Activated T-helper 17 cell treated with anti-CD3 and anti-CD28 coated beads, Interleukin-2, amount 50 U/mL, for 72 hours (primary cell): ENCODE data around the gene CRYBG2. TPM values are rescaled to one million over a fixed set of nuclear protein-coding genes. Genes with fewer than 3 reads are reported as not detected.
"Not testable (repeated sequence)": the region's sequence is repeated elsewhere in the genome, so short reads cannot be mapped to it uniquely, and the experiment has no call there.

Experiments used
- ATAC-seq: fragments of 150-1000 bp; cut with Tn5 transposase; replicated peaks from 2 replicates; pipeline ENCODE4 v1.10.0; 2021; ENCODE audit warnings: mild to moderate bottlenecking, moderate library complexity
- H3K27ac Mint-ChIP-seq: one replicate; pipeline ENCODE4 v1.8.0; 2022; ENCODE audit warnings: mixed read lengths
- H3K27me3 Mint-ChIP-seq: one replicate; pipeline ENCODE4 v1.8.0; 2022; ENCODE audit warnings: mixed read lengths
- H3K36me3 Mint-ChIP-seq: one replicate; pipeline ENCODE4 v1.8.0; 2022; ENCODE audit warnings: low read depth, mild to moderate bottlenecking, mixed read lengths
- H3K4me1 Mint-ChIP-seq: one replicate; pipeline ENCODE4 v1.8.0; 2022; ENCODE audit warnings: mixed read lengths
- H3K4me3 Mint-ChIP-seq: one replicate; pipeline ENCODE4 v1.8.0; 2022; ENCODE audit warnings: mild to moderate bottlenecking, mixed read lengths
- H3K9me3 Mint-ChIP-seq: one replicate; pipeline ENCODE4 v1.8.0; 2022; ENCODE audit warnings: mixed read lengths
- total RNA-seq, 2 donors: library from RNA; stranded (reverse); gene quantifications; one replicate each; pipeline ENCODE4 v1.2.3, GENCODE V29; 2022

Gene CRYBG2
- total RNA-seq, 2 donors from 2014 or later = 0.37 to 13.6 TPM

DNA sequence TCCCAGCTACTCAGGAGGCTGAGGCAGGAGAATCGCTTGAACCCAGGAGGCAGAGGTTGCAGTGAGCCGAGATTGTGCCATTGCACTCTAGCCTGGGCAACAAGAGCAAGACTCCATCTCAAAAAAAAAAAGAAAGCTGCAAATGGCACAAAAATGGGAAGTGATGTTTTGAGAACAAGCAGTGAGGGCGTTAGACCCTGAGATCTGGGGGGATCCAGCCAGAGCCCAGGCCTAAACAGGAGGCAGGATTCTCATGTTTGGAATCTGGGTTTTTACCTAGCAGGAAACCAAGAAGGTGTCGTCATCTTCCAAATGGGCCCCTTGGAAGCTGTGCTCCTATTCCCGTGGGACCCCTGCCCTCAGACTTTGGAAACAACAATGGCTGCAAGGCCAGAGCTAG is 61.2 kb downstream of the CRYBG2 start:
- H3K9me3 Mint-ChIP-seq, ATAC-seq, H3K36me3 Mint-ChIP-seq, H3K4me3 Mint-ChIP-seq, H3K27me3 Mint-ChIP-seq: not testable (repeated sequence)
- peak overlapping the region; percentile 13 for H3K27ac Mint-ChIP-seq
- H3K4me1 Mint-ChIP-seq = peaks cover 35% of the 10 kb centered on the region

DNA sequence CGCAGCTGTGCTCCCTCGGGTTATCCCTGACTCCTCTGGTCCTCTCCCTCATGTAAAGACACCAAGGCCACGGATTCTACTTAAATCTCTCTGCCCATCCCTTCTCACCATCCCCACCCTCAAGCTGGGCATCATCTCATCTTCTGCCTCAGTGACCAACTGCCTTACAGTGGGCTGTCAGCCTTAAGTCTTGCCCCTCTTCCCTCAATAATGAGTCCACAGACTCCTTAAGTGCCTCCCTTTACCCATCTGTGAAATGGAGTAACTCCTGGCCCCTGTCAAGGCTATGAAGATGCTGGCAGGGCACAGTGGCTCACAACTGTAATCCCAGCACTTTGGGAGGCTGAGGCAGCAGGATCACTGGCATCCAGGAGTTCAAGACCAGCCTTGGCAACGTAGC is 62.0 kb downstream of the CRYBG2 start:
- Mint-ChIP-seq H3K27me3 (no peaks in the 10 kb centered on the region), H3K4me1 (peaks cover 42% of the 10 kb centered on the region), H3K4me3 (no peak overlapping the region), H3K36me3 (peaks cover 4% of the 10 kb centered on the region), H3K27ac (peak overlapping the region; percentile 98), H3K9me3 (no peaks in the 10 kb centered on the region)
- ATAC-seq = no peak

DNA sequence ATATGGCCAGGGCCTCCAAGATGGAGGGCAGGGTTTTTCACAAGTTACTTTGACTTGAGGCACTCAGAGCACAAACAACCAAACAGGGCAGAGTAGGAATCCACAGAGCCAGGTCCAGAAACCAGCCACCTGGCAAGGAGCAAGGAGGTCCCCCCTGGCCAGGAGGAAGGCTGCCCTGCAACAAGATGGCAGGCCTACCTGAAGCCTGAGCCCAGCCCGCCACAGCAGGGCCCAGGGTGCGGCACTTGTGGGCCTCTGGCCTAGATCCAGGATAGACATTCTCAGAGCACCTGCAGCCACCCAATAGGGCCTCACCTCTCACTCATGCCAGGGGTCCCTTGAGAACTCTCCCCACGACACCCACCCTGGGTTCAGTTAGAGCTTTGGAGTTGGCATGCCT is 62.5 kb downstream of the CRYBG2 start:
- no peaks in the 10 kb centered on the region for H3K9me3 Mint-ChIP-seq
- H3K4me1 Mint-ChIP-seq = peaks cover 43% of the 10 kb centered on the region
- H3K36me3 Mint-ChIP-seq = peaks cover 4% of the 10 kb centered on the region
- H3K27me3 Mint-ChIP-seq = no peaks in the 10 kb centered on the region
- ATAC-seq = no peak
- H3K4me3 Mint-ChIP-seq = no peak overlapping the region
- peak overlapping the region; percentile 98 for H3K27ac Mint-ChIP-seq

DNA sequence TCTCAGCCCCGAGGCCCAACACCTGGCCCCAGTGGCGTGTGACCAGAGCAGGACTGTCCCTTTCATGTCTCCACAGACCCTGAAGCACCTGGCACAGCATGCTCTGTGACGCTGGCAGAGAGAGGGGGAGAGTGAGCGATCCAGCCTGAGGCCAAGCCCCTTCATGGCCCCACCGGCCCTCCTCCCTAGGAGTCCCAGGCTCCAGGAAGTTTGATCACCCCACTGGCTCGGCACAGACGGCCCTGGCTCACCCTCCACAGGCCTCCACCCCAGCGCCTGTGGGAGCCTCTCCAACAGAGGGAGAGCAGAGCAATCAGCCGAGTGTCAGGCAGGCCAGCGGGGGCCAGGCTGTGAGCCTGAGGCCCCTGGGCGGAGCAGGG is 63.1 kb downstream of the CRYBG2 start:
- peaks cover 43% of the 10 kb centered on the region for H3K4me1 Mint-ChIP-seq
- no peaks in the 10 kb centered on the region for H3K27me3 Mint-ChIP-seq
- H3K36me3 Mint-ChIP-seq = peaks cover 4% of the 10 kb centered on the region
- H3K27ac Mint-ChIP-seq = peak overlapping the region; percentile 98
- no peaks in the 10 kb centered on the region for H3K9me3 Mint-ChIP-seq
- ATAC-seq = no peak
- H3K4me3 Mint-ChIP-seq = peak overlapping the region; percentile 88

DNA sequence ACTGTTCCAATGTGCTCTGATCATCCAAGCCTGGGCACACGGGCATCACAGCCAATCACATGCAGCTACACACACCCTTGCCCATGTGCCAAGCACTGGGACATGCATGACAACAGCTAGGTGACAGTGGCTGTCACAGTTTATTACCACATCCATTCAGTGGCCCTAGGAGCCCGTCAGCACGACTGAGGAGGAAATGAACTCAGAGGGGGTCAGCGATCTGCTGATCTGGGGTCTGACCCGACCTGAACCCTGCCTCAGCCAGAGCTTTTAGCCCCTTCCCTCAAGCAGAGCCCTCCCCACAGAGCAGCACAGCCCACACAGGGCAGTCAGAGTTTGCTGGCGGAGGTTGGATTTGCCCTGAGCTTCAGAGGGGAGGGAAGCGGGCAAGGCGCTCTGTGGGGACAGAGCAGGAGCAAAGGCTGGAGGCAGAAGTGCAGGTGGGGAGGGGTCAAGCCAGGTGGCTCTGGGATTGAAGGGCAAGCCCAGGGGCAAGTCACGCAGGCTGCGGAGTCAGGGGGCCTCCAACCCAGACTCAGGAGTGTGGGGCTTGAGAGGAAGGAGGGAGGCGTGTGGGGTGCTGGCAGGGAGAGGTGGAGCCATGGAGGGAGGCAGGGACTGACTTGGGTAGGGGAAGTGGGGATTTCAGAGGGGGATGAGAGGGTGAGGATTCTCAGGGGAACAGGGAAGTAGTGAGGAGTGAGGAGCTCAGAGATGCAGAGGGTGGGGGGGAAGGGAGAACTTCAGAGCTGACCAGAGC is 63.6 kb downstream of the CRYBG2 start:
- H3K27ac Mint-ChIP-seq = peak overlapping the region; percentile 98
- H3K9me3 Mint-ChIP-seq = no peaks in the 10 kb centered on the region
- H3K36me3 Mint-ChIP-seq = peaks cover 4% of the 10 kb centered on the region
- peak overlapping the region; percentile 88 for H3K4me3 Mint-ChIP-seq
- no peaks in the 10 kb centered on the region for H3K27me3 Mint-ChIP-seq
- no peak for ATAC-seq
- peaks cover 40% of the 10 kb centered on the region for H3K4me1 Mint-ChIP-seq

DNA sequence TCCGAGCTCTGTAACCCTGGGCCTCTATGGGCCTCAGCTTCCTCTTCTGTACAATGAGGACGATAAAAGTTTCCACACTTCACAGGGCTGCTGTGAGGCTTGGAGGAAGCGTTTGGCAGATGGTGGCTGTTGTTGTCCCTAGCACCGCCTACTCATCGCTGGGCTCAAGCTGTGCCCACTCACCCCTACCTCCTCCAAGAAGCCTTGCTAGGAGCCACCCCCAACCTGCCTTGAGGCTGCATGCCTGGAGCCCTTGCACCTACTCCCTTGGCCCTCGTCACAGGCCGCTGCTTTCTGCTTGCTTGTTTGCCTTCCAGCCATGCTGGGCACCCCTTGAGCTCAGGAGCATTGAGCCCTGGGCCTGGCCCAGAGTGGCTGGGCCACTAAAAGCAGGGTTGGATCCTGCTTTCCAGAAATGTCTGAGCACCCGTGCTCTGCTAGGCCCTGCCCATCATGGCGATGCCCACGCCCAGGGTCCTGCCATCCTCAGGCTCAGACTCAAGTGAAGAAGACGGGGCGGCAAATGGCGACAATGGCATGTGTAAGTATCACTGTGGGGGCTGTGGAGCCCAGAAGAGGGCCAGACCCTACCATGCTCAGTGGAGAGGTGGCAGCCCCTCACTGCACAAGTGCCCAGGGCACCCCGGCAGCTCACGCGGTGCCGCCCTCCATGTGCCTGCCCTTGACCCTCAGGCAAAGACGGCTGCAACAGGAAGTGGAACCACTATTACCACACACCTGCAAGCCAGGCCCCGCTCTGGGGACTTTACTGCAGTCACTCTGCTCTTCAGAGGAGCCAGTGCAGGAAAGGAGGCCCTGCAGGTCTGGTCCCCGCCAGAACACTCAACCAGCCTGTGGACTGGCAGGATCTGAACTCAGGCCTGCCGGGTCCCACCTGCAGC is 64.5 kb downstream of the CRYBG2 start:
- no peak for ATAC-seq
- H3K36me3 Mint-ChIP-seq = peaks cover 13% of the 10 kb centered on the region
- no peaks in the 10 kb centered on the region for H3K27me3 Mint-ChIP-seq
- peak overlapping the region; percentile 98 for H3K27ac Mint-ChIP-seq
- H3K9me3 Mint-ChIP-seq = no peaks in the 10 kb centered on the region
- H3K4me1 Mint-ChIP-seq = peaks cover 47% of the 10 kb centered on the region
- H3K4me3 Mint-ChIP-seq = peak overlapping the region; percentile 88

DNA sequence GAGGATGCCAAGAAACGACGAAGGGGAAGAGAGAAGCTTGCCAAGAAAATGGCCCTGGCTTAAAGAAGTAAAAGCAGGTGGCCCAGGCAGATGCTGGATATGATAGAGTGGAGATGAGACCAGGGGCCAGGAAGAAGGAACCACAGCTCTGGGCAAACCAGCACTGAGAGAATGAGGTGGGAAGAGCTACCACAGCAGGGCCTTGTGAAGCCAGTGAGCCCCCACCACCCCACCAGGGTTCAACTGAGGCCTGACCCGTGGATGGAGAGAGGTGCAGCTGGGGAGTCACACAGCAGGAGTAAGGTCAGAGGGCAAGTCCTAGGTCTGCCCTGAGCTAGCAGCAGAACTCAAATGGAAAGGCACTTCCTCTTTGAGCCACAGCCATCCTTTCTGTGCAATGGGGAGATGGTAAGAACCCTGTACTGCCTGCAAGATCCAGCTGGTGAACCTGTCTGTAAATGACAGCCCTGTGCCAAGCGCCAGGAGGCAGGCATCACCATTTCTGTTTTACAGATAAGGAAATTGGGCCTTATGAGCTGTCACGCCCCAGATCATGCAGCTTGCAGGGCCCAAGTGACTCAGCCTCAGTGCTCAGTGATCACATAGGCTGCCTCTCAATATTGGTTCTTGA is 65.5 kb downstream of the CRYBG2 start:
- Mint-ChIP-seq H3K36me3 (peaks cover 23% of the 10 kb centered on the region), H3K4me3 (peak overlapping the region; percentile 88), H3K27me3 (no peaks in the 10 kb centered on the region), H3K9me3 (no peaks in the 10 kb centered on the region), H3K4me1 (peaks cover 51% of the 10 kb centered on the region), H3K27ac (peak overlapping the region; percentile 98)
- peak; percentile 68 for ATAC-seq

DNA sequence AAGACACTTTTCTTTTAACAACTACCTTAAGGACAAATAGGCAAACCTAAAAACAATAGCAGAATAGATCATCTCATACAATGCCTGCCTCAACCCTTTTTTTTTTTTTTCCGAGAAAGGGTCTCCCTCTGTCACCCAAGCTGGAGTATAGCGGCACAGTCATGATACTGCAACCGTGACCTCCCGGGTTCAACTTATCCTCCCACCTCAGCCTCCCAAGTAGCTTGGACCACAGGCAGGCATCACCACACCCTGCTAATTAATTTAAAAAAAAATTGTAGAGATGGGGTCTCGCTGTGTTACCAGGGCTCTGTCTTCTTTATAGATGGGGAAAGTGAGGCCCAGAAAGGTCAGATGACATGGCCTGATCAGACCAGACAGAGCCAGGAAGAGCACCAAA is 66.1 kb downstream of the CRYBG2 start:
- no peak for ATAC-seq
- Mint-ChIP-seq H3K9me3 (no peaks in the 10 kb centered on the region), H3K36me3 (peaks cover 29% of the 10 kb centered on the region), H3K27ac (peak overlapping the region; percentile 98), H3K4me1 (peaks cover 57% of the 10 kb centered on the region), H3K4me3 (peak overlapping the region; percentile 88), H3K27me3 (no peaks in the 10 kb centered on the region)

DNA sequence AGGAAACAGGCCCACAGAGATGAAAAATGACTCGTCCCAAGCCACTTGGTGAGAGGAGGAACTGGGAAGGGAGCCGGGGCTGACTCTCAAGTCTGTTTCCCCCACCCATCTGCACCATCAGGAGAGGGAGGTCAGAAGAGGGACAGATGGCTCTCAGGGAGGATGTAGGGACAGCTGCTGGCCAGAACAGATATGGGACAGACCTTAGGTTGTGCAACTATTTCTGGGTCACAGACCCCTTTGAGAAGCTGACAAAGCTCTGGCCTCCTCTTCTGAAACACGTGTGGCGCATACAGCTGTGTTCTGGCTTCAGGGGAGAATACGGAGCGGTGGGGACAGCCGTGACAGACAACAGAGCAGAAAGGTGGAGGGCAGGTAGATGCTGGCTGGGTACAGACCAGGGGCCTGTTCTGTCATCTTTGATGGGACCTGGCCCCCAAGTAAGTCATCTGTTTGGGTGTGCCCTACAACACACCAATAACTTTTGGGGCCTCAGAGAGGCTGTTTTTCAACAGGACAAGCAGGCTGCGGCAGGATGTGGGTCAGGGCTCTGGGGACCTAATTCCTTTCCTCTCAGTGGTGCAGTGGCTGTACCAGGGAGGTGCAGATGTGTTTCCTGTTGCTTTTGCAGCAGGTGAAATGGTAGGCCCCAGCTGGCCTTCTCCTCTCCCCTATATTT is 66.8 kb downstream of the CRYBG2 start:
- H3K27ac Mint-ChIP-seq = peak overlapping the region; percentile 98
- H3K9me3 Mint-ChIP-seq = no peaks in the 10 kb centered on the region
- peaks cover 60% of the 10 kb centered on the region for H3K4me1 Mint-ChIP-seq
- peak; percentile 52 for ATAC-seq
- H3K27me3 Mint-ChIP-seq = no peaks in the 10 kb centered on the region
- peaks cover 35% of the 10 kb centered on the region for H3K36me3 Mint-ChIP-seq
- peak overlapping the region; percentile 88 for H3K4me3 Mint-ChIP-seq

DNA sequence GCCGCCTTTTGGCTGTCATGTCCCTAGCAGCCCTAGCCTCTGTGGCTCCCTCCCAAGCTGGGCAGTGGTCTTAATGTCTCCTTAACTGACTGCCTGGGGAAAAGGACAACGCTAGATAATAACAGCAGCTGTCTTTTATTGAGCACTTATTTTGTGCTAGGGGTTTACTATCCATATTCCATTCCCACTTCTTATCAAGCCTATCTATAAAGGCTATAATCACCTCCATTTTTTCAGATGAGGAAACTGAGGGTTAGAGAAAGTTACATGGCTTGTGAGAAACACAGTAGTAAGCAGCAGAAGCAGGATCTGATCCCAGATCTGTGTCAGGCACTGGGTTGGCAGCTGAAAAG is 67.9 kb downstream of the CRYBG2 start:
- ATAC-seq = no peak
- Mint-ChIP-seq H3K27ac (peak overlapping the region; percentile 56), H3K9me3 (no peaks in the 10 kb centered on the region), H3K4me3 (peak overlapping the region; percentile 88), H3K27me3 (no peaks in the 10 kb centered on the region), H3K36me3 (peaks cover 44% of the 10 kb centered on the region), H3K4me1 (peaks cover 62% of the 10 kb centered on the region)

DNA sequence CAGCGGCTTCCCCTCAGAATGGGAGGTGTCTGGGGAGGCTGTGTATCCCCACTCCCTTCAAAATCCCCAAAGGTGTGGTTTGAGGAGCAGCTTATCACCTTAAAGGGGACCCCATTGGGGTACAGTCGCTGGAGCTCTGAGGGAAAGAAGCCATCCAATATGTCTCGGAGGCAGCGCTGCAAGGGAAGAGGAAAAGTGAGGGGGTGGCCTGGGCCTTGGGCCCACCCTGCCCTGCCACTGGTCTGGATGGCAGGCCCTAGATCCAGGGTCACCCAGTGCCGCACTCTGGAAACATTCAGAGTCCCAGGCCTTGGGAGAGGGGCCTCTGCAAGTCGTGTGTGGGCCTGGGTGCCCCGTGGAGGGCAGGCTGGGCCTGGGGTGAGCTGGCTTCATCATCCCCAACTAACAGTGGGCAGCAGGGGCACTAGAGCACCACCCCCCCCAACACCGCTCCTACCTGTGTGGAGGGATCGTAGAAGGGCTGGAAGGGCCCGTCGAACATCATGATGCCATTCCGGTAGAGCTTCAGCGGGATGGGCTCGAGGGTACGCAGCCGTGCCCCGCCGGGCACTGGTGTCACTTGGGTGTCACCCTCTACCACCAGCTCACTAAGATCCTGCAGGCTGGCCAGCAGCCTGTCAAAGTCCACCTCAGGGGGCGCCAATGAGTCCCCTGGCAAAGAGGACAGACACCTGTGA is 68.4 kb downstream of the CRYBG2 start:
- Mint-ChIP-seq H3K36me3 (peaks cover 49% of the 10 kb centered on the region), H3K27me3 (no peaks in the 10 kb centered on the region), H3K9me3 (no peaks in the 10 kb centered on the region), H3K4me3 (peak overlapping the region; percentile 91), H3K27ac (peak overlapping the region; percentile 90), H3K4me1 (peaks cover 65% of the 10 kb centered on the region)
- ATAC-seq = no peak

DNA sequence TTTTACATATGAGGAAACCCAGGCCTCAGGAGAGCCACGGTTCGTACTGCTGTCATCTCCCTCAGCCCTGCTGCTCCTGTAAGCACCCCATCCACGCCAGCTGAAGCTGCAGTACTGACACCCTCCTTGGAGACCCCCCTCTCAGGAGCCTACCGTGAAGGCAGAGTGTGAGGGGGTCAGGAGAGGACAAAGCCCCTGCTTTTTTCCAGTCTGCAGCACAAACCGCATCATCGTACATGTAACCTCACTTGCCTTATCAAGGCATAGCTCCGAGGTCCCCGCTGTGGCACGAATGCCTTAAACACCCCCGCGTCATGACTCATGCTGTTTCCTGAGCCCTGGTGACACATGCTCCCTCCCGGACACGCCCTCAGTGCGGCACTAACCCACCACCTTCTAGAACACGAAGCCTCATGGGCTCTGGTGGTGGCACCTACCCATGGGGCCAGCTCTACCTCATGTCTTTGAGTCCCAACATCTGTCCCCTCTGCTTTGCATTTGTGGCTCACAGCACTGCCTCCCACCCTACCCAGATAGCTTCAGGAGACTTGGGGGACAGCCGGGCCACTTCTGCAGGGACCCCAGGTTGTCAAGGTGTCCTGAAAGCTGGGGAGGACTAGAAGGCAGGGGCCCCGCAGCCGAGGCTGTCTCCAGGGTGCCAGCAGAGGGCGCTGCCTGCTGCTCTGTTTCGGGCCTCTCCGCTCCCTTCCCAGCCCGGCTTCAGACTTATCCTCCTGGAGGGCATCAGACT is 69.2 kb downstream of the CRYBG2 start:
- no peaks in the 10 kb centered on the region for H3K9me3 Mint-ChIP-seq
- no peaks in the 10 kb centered on the region for H3K27me3 Mint-ChIP-seq
- peak; percentile 74 for ATAC-seq
- H3K36me3 Mint-ChIP-seq = peaks cover 56% of the 10 kb centered on the region
- H3K27ac Mint-ChIP-seq = peak overlapping the region; percentile 90
- H3K4me3 Mint-ChIP-seq = peak overlapping the region; percentile 91
- peaks cover 59% of the 10 kb centered on the region for H3K4me1 Mint-ChIP-seq

DNA sequence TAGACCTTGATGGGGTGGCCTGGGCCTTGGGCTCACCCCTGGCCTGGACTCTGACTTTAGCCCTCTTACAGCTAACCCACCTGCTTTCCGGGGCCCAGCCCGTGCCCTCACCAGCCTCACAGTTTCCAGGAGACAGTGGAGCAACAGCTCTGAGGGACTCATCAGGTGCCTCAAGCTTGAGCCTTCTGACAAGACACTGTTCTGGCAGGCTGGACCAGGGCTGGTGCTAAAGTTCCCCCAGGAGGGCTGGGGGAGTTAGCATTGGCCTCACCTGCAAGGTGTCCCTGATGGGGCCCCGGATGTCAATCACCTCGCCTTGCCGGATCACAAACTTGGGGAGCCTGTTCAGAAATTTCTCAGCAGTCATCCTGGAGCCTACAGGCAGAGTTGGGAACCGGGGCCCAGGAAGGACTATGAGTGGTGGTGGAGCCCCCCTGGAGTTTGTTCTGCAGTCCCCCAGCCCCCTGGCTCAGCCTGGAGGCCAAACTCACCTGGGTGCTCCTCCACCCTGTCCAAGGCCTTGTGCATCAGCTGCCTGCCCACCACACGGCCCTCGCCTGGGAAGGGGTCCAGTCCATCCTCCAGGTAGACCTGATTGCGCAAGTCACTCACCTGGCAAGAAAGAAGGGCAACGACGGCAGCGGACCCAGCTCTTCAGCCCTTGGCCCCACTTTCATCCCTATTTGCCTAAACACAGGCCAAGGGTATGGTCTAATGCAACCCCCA is 69.9 kb downstream of the CRYBG2 start:
- ATAC-seq = no peak
- Mint-ChIP-seq H3K9me3 (no peaks in the 10 kb centered on the region), H3K4me1 (peaks cover 52% of the 10 kb centered on the region), H3K36me3 (peaks cover 64% of the 10 kb centered on the region), H3K27ac (peak overlapping the region; percentile 90), H3K27me3 (no peaks in the 10 kb centered on the region), H3K4me3 (peak overlapping the region; percentile 91)
